A549 (cell line): ENCODE data around the gene TEDDM1. TPM values are rescaled to one million over a fixed set of nuclear protein-coding genes. Genes with fewer than 3 reads are reported as not detected.
"Not testable (repeated sequence)": the region's sequence is repeated elsewhere in the genome, so short reads cannot be mapped to it uniquely, and the experiment has no call there.

Experiments
- ATAC-seq, 2 experiments: fragments of 200-7000 bp in 1 of 2; fragments of >200 bp in 1 of 2; cut with Nextera tagmentation in 1 of 2; cut with Tn5 transposase in 1 of 2; 3 replicates each; pipeline versions ENCODE4 v1.8.0 to v1.9.1; 2018 to 2020; ENCODE audit warnings: mild to moderate bottlenecking in 1 of 2, moderate library complexity in 1 of 2
- CTCF ChIA-PET: fragments of 300-600 bp; sonication (Branson Sonifier 250); formaldehyde crosslinking; extraction: SDS; loops from one replicate; lab custom pipeline; 2021; ENCODE audit warnings: antibody characterized with exemption, inconsistent platforms; lab: Yijun Ruan, JAX
- POLR2A ChIA-PET: fragments of 350-600 bp; formaldehyde crosslinking; extraction: SDS; loops from one replicate; lab custom pipeline; 2021; ENCODE audit warnings: antibody characterized with exemption, inconsistent platforms; lab: Yijun Ruan, JAX
- DNase-seq, 2 experiments: peaks; one replicate each; pipeline versions ENCODE4 v3.0.0 to v3.0.0-alpha.2; 2011 to 2016; ENCODE audit warnings: low read depth in 1 of 2, low spot score in 1 of 2
- FAIRE-seq: peaks from 2 replicates; lab custom pipeline; 2011; peaks lifted over from hg19 to GRCh38; lab: Jason Lieb, UNC
- H3K27ac ChIP-seq, 2 experiments: fragments of >200 bp; sonication (Bioruptor Twin); formaldehyde crosslinking; 3 replicates each; pipeline ENCODE4 v1.5.1; 2016 to 2017
- H3K4me1 ChIP-seq: fragments of >200 bp; sonication (Bioruptor Twin); formaldehyde crosslinking; 3 replicates; pipeline ENCODE4 v1.6.1; 2016
- H3K4me2 ChIP-seq: fragments of >200 bp; sonication (Bioruptor Twin); formaldehyde crosslinking; 3 replicates; pipeline ENCODE4 v1.6.1; 2016
- H3K4me3 ChIP-seq: fragments of >200 bp; sonication (Bioruptor Twin); formaldehyde crosslinking; 3 replicates; pipeline ENCODE4 v1.5.1; 2016
- H3K9me3 ChIP-seq: fragments of >200 bp; sonication (Bioruptor Twin); formaldehyde crosslinking; 3 replicates; pipeline ENCODE4 v1.6.1; 2016
- CBX8 ChIP-seq: fragments of 200-600 bp; sonication (generic); IDR thresholded peaks from 2 replicates; pipeline ENCODE4 v1.6.1; 2016
- CEBPB ChIP-seq, 2 experiments: fragments of >200 bp in 1 of 2; sonication (Bioruptor Twin) in 1 of 2; formaldehyde crosslinking in 1 of 2; IDR thresholded peaks; 2 replicates each; pipeline ENCODE4 v1.6.1; 2012 to 2016
- GATA3 ChIP-seq: IDR thresholded peaks from 2 replicates; pipeline ENCODE4 v1.6.1; 2012; ENCODE audit warnings: borderline replicate concordance
- HDAC2 ChIP-seq: fragments of 200-600 bp; sonication (generic); IDR thresholded peaks from 2 replicates; pipeline ENCODE4 v1.6.1; 2016
- HOXB13 ChIP-seq: fragments of 250-450 bp; sonication (Bioruptor Pico); IDR thresholded peaks from 2 replicates; pipeline ENCODE4 v1.5.0; 2020; ENCODE audit warnings: low read depth, mild to moderate bottlenecking, moderate library complexity
- MAFK ChIP-seq: fragments of 450-650 bp; IDR thresholded peaks from 2 replicates; pipeline ENCODE4 v1.6.1; 2014; ENCODE audit not compliant: partially characterized antibody
- RAD21 ChIP-seq, 2 experiments: fragments of >200 bp in 1 of 2; sonication (Bioruptor Twin) in 1 of 2; formaldehyde crosslinking in 1 of 2; IDR thresholded peaks in 1 of 2; conservative IDR thresholded peaks in 1 of 2; 2 replicates in 1 of 2; 3 replicates in 1 of 2; pipeline ENCODE4 v1.6.1; 2012 to 2018; ENCODE audit warnings: inconsistent platforms in 1 of 2
- RARB ChIP-seq: fragments of 250-450 bp; sonication (Bioruptor Pico); IDR thresholded peaks from 2 replicates; pipeline ENCODE4 v1.8.0; 2021; ENCODE audit warnings: mild to moderate bottlenecking, moderate library complexity
- RCOR1 ChIP-seq: fragments of 150-350 bp; IDR thresholded peaks from 2 replicates; pipeline ENCODE4 v1.6.1; 2014; ENCODE audit warnings: antibody characterized with exemption, low read length, low read depth
- SMC3 ChIP-seq: fragments of >200 bp; sonication (Bioruptor Twin); formaldehyde crosslinking; IDR thresholded peaks from 3 replicates; pipeline ENCODE4 v1.6.1; 2018; ENCODE audit warnings: inconsistent platforms
- ZNF302 ChIP-seq: fragments of 250-450 bp; sonication (Bioruptor Pico); IDR thresholded peaks from 2 replicates; pipeline ENCODE4 v1.9.0; 2021; ENCODE audit warnings: inconsistent platforms, mild to moderate bottlenecking, moderate library complexity
- ZSCAN20 ChIP-seq: fragments of 250-450 bp; sonication (Bioruptor Pico); IDR thresholded peaks from 2 replicates; pipeline ENCODE4 v1.8.0; 2022; ENCODE audit warnings: mild to moderate bottlenecking, moderate library complexity
- WGBS: methylation state at CpG from one replicate; pipeline ENCODE4 v1.1.6; 2017; ENCODE audit errors: missing lambda C conversion rate; 5-methylcytosine and 5-hydroxymethylcytosine counted together
- polyA plus RNA-seq, 4 experiments: library from polyadenylated mRNA; depleted of rRNA in 3 of 4; stranded (reverse); fragments of >200 nt; fragmentation: RNase III in 1 of 4; extraction: RNeasy Plus Mini Kit Qiagen cat#74134 plus additional on column Dnase treatment in 1 of 4; gene quantifications; 2 replicates in 3 of 4; 3 replicates in 1 of 4; pipeline ENCODE4 v1.2.3, GENCODE V29; 2011 to 2017
- TF ChIP-seq, protein P1 (sequence below): fragments of >200 bp; sonication (Bioruptor Twin); formaldehyde crosslinking; IDR thresholded peaks from 3 replicates; pipeline ENCODE4 v1.5.1; 2016
- TF ChIP-seq, protein P2 (sequence below): IDR thresholded peaks from 2 replicates; pipeline ENCODE4 v1.6.1; 2012
- TF ChIP-seq, protein P3 (sequence below): fragments of 450-650 bp; IDR thresholded peaks from 2 replicates; pipeline ENCODE4 v1.6.1; 2014; ENCODE audit warnings: antibody characterized with exemption
- TF ChIP-seq, protein P4 (sequence below): IDR thresholded peaks from 2 replicates; pipeline ENCODE4 v1.6.1; 2012

TEDDM1 gene
- polyA plus RNA-seq, 2 of the 4 experiments (the other 2 are of a cell fraction) = not detected

DNA sequence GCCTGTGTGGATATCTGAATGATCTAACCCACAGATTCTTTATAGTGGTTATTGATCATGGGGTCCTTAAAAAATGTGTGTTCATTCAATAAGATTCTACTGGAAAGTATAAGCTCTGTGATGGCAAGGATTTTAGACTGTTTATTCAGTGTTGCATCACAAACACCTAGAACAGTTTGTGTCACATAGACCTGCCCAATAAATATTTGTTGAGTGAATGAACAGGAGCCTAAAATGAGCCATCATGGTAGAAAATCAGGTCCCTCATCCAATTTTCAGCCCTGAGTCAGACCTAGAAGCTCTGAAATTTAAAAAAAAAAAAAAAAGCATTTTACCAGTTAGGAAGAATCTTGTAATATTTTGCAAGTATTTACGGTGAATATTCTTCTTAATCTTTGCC lies 47.2 kb upstream of the TEDDM1 start:
- POLR2A ChIA-PET = no interaction called here
- FAIRE-seq = no peak
- H3K4me3 ChIP-seq = no peak overlapping the region
- TF ChIP-seq ZSCAN20 (CRISPR knock-in tag) (no peak), CEBPB (IDR thresholded peaks at IDR 0.05) (no peak), RARB (CRISPR knock-in tag) (no peak), HOXB13 (CRISPR knock-in tag) (no peak), GATA3 (no peak), SMC3 (no peak), MAFK (no peak)
- no peak for ATAC-seq
- CTCF ChIA-PET = interaction anchor here (0.6 to 2.1 kb wide), 3 partner anchors 28 to 337 kb away, joined by 3 to 6 read pairs (median 3); no protein-coding TSS in a partner anchor
- WGBS = 47% methylated on average over 1 of the region's 1 CpG
- H3K9me3 ChIP-seq = no peaks in the 10 kb centered on the region
- DNase-seq = no peak
- no peak overlapping the region for H3K27ac ChIP-seq
- H3K4me2 ChIP-seq = no peak overlapping the region
- no peaks in the 10 kb centered on the region for H3K4me1 ChIP-seq

DNA sequence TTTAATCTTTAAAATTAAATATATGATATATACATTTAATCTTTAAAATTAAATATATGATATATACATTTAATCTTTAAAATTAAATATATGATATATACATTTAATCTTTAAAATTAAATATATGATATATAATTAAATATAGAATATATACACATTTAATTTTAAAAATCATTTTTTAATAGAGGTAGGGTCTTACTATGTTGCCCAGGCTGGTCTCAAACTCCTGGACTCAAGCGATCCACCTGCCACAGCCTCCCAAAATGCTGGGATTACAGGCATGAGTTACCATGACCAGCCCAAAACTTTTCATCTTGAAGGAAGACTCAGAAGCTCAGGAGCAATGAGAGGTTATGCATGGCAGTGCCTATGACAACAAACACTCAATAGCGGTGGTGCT lies 46.7 kb upstream of the TEDDM1 start:
- H3K9me3 ChIP-seq, H3K4me2 ChIP-seq, H3K4me3 ChIP-seq, H3K27ac ChIP-seq, POLR2A ChIA-PET, DNase-seq, ATAC-seq, H3K4me1 ChIP-seq, FAIRE-seq: not testable (repeated sequence)
- 41% methylated on average over 2 of the region's 2 CpGs for WGBS
- CTCF ChIA-PET = interaction anchor here (0.6 to 1.2 kb wide), 2 partner anchors 28 to 335 kb away, joined by 3 read pairs; no protein-coding TSS in a partner anchor

DNA sequence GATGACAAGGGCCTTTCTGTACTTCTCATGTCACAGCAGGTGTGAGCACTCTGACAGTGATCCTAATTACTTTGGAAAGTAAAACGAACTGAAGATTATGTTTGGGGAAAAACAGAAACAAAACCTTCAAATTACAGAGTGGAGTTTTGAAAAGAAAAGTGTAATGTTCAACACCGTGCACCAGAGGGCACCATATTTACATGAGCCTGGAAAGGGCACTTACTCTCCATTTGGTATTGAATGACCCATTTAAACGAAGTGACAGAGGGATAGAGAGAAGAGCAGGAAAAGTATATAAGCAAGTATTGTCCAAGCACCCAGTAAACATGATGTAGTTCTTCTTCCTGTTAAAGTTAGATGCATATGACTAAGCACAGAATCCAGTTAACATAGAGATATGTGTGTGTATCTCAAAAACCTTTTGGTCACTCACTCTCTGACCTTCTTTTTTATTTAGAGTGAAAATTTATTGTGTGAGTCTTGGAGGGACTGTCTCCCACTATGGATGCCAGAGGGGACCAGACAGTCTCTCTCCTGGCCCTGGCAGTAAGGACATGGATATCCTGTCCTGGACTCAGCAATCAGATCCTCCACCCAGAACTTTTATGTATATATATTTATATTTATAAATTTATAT lies 45.7 kb upstream of the TEDDM1 start:
- DNase-seq (peak; percentile 53 to 55), ATAC-seq (peak; percentile 70 to 84; a peak in 4 of 6 replicates), FAIRE-seq (peak; percentile 46)
- H3K27ac ChIP-seq = no peak overlapping the region
- ChIA-PET POLR2A (no interaction called here), CTCF (interaction anchor here (0.7 kb wide), 1 partner anchor 67 kb away, joined by 3 read pairs; no protein-coding TSS in a partner anchor)
- TF ChIP-seq CBX8 (no peak), RAD21 (conservative IDR thresholded peaks at IDR 0.05 in 1 of 2, IDR thresholded peaks at IDR 0.05 in 1 of 2) (peak; percentile 65), HDAC2 (no peak), RCOR1 (no peak), SMC3 (peak; percentile 59; the same call in 2 of the 3 replicates), ZNF302 (CRISPR knock-in tag) (no peak)
- TF ChIP-seq, protein P1, sequence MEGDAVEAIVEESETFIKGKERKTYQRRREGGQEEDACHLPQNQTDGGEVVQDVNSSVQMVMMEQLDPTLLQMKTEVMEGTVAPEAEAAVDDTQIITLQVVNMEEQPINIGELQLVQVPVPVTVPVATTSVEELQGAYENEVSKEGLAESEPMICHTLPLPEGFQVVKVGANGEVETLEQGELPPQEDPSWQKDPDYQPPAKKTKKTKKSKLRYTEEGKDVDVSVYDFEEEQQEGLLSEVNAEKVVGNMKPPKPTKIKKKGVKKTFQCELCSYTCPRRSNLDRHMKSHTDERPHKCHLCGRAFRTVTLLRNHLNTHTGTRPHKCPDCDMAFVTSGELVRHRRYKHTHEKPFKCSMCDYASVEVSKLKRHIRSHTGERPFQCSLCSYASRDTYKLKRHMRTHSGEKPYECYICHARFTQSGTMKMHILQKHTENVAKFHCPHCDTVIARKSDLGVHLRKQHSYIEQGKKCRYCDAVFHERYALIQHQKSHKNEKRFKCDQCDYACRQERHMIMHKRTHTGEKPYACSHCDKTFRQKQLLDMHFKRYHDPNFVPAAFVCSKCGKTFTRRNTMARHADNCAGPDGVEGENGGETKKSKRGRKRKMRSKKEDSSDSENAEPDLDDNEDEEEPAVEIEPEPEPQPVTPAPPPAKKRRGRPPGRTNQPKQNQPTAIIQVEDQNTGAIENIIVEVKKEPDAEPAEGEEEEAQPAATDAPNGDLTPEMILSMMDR = peak; percentile 73
- TF ChIP-seq, protein P2, sequence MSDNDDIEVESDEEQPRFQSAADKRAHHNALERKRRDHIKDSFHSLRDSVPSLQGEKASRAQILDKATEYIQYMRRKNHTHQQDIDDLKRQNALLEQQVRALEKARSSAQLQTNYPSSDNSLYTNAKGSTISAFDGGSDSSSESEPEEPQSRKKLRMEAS = no peak
- TF ChIP-seq, protein P3, sequence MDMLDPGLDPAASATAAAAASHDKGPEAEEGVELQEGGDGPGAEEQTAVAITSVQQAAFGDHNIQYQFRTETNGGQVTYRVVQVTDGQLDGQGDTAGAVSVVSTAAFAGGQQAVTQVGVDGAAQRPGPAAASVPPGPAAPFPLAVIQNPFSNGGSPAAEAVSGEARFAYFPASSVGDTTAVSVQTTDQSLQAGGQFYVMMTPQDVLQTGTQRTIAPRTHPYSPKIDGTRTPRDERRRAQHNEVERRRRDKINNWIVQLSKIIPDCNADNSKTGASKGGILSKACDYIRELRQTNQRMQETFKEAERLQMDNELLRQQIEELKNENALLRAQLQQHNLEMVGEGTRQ = no peak
- WGBS = 0% methylated on average over 3 of the region's 3 CpGs
- no peaks in the 10 kb centered on the region for H3K4me1 ChIP-seq
- H3K4me2 ChIP-seq = peak overlapping the region; percentile 35; the same call in 1 of the 3 replicates
- H3K9me3 ChIP-seq = no peaks in the 10 kb centered on the region
- no peak overlapping the region for H3K4me3 ChIP-seq

DNA sequence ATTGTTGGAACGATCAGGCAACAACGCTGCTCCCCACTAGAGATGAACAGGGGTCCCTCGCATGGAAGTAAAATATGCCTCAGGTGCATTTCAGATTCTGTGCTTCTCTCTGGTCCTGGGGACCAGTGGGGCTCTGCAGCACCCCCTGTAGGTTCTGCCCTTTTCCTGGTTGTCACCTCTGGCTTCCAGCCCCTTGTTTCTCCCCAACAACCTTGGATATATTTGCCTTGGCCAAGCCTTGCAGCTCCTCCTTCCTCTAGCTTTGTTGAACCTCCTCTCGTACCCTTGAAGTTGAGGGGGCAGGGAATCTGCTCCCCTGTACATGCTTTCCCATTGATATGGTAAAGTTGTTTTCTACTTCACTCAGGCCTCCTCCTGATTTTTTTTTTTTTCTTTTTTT lies 44.0 kb upstream of the TEDDM1 start:
- ATAC-seq (no peak), DNase-seq (no peak), FAIRE-seq (no peak)
- TF ChIP-seq, protein P4, sequence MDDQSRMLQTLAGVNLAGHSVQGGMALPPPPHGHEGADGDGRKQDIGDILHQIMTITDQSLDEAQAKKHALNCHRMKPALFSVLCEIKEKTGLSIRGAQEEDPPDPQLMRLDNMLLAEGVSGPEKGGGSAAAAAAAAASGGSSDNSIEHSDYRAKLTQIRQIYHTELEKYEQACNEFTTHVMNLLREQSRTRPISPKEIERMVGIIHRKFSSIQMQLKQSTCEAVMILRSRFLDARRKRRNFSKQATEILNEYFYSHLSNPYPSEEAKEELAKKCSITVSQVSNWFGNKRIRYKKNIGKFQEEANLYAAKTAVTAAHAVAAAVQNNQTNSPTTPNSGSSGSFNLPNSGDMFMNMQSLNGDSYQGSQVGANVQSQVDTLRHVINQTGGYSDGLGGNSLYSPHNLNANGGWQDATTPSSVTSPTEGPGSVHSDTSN = no peak
- TF ChIP-seq HDAC2 (no peak), MAFK (no peak)
- no peaks in the 10 kb centered on the region for H3K9me3 ChIP-seq
- 43% methylated on average over 4 of the region's 4 CpGs for WGBS
- no peak overlapping the region for H3K27ac ChIP-seq
- ChIA-PET POLR2A (no interaction called here), CTCF (interaction anchor here (0.8 to 1.6 kb wide), 5 partner anchors 13 to 342 kb away, joined by 3 to 7 read pairs (median 4); no protein-coding TSS in a partner anchor)
- no peaks in the 10 kb centered on the region for H3K4me1 ChIP-seq
- no peak overlapping the region for H3K4me2 ChIP-seq
- no peak overlapping the region for H3K4me3 ChIP-seq
